ENCODE data around the gene GOLGA2. TPM values are rescaled to one million over a fixed set of nuclear protein-coding genes. Genes with fewer than 3 reads are reported as not detected.

GOLGA2 gene
- total RNA-seq, 1 experiment from 2014 or later = 188 TPM

DNA sequence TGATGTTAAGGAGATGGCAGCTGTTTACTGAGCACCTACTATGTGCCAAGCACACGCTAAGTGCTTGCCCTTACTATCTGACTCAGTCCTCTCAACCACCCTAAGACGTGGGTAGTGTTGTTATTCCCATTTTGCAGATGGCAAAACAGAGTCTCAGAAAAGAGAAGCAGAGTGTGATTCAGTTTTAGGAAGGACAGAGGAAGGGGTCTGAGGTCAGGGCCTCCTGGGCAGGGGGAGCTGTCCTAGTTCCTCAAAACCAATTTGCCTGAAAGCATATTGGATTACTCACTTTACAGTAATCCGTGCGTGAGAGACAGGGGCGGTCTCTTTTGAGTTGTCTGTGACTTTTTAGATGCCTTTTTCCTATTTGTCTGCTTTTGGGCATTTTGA, 49.4 kb downstream of the GOLGA2 start:
- ChIA-PET CTCF (no interaction called here), POLR2A (ENCODE audit: unreplicated experiment) (no interaction called here)
- Histone ChIP-seq H3K27me3 (ENCODE audit: insufficient read depth, low read depth) (no peaks in the 10 kb centered on the region), H2AFZ (no peak overlapping the region), H3K4me2 (no peak overlapping the region), H3K9me2 (ENCODE audit: insufficient read depth) (no peaks in the 10 kb centered on the region), H3K36me3 (ENCODE audit: low read depth) (no peaks in the 10 kb centered on the region), H3K4me1 (replicated peaks; ENCODE audit: insufficient read depth) (no peaks in the 10 kb centered on the region), H3F3A (ENCODE audit: insufficient read depth, low read depth) (no peaks in the 10 kb centered on the region), H3K9me3 (ENCODE audit: insufficient read depth, low read depth) (no peaks in the 10 kb centered on the region), H4K20me1 (ENCODE audit: insufficient read depth) (no peaks in the 10 kb centered on the region), H3K4me3 (no peak overlapping the region), H3K79me2 (ENCODE audit: low read depth) (no peaks in the 10 kb centered on the region), H3K27ac (no peak overlapping the region)
- no peak for DNase-seq
- TF ChIP-seq CTCF (conservative IDR thresholded peaks at IDR 0.05) = no peak
- no peak for TF ChIP-seq EZH2 (IDR thresholded peaks at IDR 0.05; ENCODE audit: low read depth)
- intact Hi-C loops (cut with micrococcal nuclease; ENCODE audit: unreplicated experiment) = no loop called here
- BruUV-seq (replicated peaks) = no TSS peak

- POLR2A ChIA-PET (ENCODE audit: unreplicated experiment) = no interaction called here
- Histone ChIP-seq H3K4me2 (no peak overlapping the region), H3K9me2 (ENCODE audit: insufficient read depth) (no peaks in the 10 kb centered on the region), H3K27me3 (ENCODE audit: insufficient read depth, low read depth) (no peaks in the 10 kb centered on the region), H3K36me3 (ENCODE audit: low read depth) (no peaks in the 10 kb centered on the region), H2AFZ (no peak overlapping the region), H3K27ac (no peak overlapping the region), H3K4me3 (no peak overlapping the region), H3K9me3 (ENCODE audit: insufficient read depth, low read depth) (no peaks in the 10 kb centered on the region), H3K79me2 (ENCODE audit: low read depth) (no peaks in the 10 kb centered on the region), H4K20me1 (ENCODE audit: insufficient read depth) (no peaks in the 10 kb centered on the region), H3K4me1 (replicated peaks; ENCODE audit: insufficient read depth) (no peaks in the 10 kb centered on the region), H3F3A (ENCODE audit: insufficient read depth, low read depth) (no peaks in the 10 kb centered on the region)
- BruUV-seq (replicated peaks) = no TSS peak
- TF ChIP-seq EZH2 (IDR thresholded peaks at IDR 0.05; ENCODE audit: low read depth) = no peak
- no peak for TF ChIP-seq CTCF (conservative IDR thresholded peaks at IDR 0.05)
- intact Hi-C loops (cut with micrococcal nuclease; ENCODE audit: unreplicated experiment) = no loop called here
- no peak for DNase-seq
- CTCF ChIA-PET = no interaction called here
Observed at GRCh38 chr9:128225770-128226411, 49.9 kb downstream of the GOLGA2 start.

DNA sequence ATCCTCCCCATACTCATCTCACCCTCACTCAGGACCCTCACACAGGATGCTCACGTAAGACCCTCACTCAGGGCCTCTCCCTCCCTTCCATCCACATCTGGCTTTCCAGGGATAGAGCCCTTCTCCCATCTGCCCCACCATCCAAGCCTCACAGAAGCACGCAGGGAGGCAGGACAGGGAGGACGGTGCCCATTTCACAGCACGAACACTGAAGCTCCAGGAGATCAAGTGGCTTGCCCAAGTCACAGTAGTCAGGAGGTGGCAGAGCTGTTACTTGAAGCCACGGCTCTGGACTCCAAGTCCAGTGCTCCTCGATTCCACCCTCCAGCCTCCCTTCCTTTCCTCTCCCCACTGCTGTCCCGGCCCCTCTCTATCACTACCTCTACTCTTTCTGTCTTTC, 50.9 kb downstream of the GOLGA2 start:
- Histone ChIP-seq H3K27ac (no peak overlapping the region), H3K4me3 (no peak overlapping the region)
- BruUV-seq (replicated peaks) = no TSS peak

More for the DNA sequence above, 50.9 kb downstream of the GOLGA2 start:
- no peaks in the 10 kb centered on the region for H3F3A ChIP-seq (ENCODE audit: insufficient read depth, low read depth)
- no peaks in the 10 kb centered on the region for H3K27me3 ChIP-seq (ENCODE audit: insufficient read depth, low read depth)
- no peaks in the 10 kb centered on the region for H3K4me1 ChIP-seq (replicated peaks; ENCODE audit: insufficient read depth)
- intact Hi-C loops (cut with micrococcal nuclease; ENCODE audit: unreplicated experiment) = no loop called here
- H3K36me3 ChIP-seq (ENCODE audit: low read depth) = no peaks in the 10 kb centered on the region
- no peaks in the 10 kb centered on the region for H4K20me1 ChIP-seq (ENCODE audit: insufficient read depth)
- H3K9me3 ChIP-seq (ENCODE audit: insufficient read depth, low read depth) = no peaks in the 10 kb centered on the region
- H3K79me2 ChIP-seq (ENCODE audit: low read depth) = no peaks in the 10 kb centered on the region
- no peak for DNase-seq
- ChIA-PET CTCF (no interaction called here), POLR2A (ENCODE audit: unreplicated experiment) (no interaction called here)
- no peak overlapping the region for H3K4me2 ChIP-seq
- H3K9me2 ChIP-seq (ENCODE audit: insufficient read depth) = no peaks in the 10 kb centered on the region
- TF ChIP-seq EZH2 (IDR thresholded peaks at IDR 0.05; ENCODE audit: low read depth) (no peak), CTCF (conservative IDR thresholded peaks at IDR 0.05) (no peak)
- H2AFZ ChIP-seq = no peak overlapping the region

Measured in PC-9 (cell line).